NCI-H2081 treated with DMSO at 0.1 percent for 48 hours (cell line): Measurements from ENCODE around the gene C5orf34.
"Not testable (repeated sequence)": the region's sequence is repeated elsewhere in the genome, so short reads cannot be mapped to it uniquely, and the experiment has no call there.

Experiments
- DNase-seq: peaks from one replicate; lab custom pipeline; 2025; lab: John Stamatoyannopoulos, UW

The C5orf34 gene, protein sequence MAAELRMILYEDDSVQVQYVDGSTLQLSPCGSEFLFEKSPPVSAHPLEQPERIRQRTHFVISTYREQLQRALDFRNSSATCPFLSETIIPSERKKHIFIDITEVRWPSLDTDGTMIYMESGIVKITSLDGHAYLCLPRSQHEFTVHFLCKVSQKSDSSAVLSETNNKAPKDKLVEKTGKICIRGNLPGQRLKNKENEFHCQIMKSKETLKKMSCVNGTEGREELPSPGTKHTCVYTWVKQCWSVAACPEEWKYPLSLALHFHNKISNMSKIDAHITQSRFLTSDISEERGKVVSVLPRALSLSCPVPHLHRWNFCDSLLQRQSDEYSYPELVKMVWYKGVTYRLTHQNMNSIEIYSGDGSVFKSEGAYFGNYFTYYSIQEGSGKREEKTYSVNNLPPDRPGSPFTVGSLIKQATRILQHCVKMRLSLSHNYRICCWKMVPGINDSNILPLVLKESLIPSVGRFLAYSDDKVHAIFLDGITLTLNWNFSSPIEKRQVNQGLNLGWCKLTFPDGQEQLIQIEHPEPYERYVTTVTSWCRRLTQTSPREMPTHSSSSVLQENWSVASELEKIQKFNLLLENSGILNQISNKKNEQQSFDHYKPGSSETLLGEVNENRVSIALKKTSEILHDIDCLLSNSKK

DNA sequence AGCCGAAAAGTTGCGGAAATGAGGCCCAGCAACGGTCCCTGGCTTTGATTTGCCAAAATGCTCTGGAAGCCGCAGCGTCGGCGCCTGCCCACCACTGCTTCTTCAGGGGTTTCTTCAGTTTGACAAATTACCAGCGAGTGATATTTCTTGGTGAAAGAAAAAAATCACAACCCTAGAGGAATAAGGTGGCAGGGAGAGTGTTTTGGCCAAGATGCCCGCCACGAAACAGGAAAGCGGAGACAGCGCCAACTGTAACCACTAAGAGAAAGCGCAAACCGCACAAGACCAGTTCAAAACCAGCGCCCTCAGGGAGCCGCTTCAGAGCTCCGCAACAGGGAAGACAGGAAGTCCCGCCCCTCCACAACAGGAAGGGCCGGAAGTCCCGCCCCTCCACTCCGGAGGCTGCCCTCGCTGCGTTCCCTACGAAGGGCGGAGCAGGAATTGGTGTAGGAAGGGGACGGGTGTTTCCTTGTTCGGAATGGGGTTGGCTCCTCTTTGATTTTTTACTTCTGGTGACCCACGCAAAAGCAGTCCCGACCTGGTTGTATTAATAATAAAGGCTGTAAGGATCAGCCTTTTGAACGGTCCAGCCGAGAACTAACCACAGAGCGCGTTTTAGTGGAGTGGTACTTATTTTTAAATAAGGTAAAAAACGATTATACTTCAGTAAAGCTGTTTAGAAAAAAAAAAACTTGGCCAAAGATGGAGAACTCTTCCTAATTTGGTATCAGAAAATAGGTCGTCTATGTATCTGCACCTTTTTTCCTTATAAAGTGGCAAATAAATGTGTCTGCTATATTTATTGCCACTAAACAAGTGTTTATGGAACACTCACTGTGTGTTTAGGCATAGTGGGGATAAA is at the start of gene C5orf34:
TSS of gene C5orf34 (minus strand) at position 333 of the 862 bp plus-strand sequence. CDS start 5,809 bp downstream, outside the sequence.
- peak; percentile 97 for DNase-seq

DNA sequence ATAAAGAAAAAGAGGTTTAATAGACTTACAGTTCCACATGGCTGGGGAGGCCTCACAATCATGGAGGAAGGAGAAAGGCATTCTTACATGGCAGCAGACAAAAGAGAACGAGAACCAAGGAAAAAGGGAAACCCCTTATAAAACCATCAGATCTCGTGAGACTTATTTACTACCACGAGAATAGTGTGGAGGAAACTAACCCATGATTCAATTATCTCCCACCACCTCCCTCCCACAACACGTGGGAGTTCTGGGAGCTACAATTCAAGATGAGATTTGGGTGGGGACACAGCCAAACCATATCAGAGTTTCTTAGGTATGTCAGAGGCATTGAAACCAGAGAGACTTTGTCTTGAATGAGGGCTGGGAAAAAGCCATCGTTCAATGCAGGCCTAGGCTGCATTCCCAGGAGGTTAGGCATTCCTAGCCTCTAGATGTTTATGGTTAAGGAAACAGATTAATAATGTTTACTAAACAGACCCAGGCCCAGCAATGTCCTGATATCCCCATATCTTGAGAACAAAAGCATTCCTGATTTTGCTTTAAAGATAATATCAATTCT is 49.4 kb upstream of the C5orf34 start:
- DNase-seq: no peak

DNA sequence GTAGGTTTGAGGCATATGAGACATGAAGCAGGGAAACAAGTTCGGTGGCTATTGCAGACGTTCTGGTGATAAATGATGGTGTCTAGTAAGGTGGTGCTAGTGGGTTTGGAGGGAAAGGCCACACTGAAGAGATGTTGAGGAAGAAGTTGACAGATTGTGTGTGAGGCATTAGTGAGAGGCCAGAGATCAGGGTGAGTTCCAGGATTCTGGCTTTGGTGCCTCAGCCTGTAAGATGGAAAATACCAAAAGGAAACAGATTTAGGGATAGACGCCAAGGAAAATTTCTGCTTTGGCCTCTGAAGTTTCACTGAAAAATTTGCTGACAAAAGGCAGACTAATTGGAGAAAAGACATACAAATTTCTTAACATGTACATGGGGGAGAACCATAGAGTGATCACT is 48.4 kb upstream of the C5orf34 start:
- DNase-seq: no peak

DNA sequence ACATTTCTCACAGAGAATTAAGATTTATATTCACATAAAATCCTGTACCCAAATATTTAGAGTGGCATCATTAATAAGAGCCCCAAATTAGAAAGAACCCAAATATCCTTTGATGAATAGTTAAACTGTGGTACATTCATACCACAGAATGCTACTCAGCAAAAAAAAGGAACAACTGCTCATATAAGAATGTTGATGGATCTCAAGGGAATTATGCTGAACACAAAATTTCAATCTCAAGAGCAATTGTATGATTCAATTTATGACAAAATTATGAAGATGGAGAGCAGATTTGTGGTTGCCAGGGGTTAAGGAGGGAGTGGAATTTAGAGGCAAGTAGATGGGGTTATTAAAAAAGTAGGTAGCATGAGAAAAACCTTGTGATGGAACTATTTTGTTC is 46.4 kb upstream of the C5orf34 start:
- DNase-seq: no peak

DNA sequence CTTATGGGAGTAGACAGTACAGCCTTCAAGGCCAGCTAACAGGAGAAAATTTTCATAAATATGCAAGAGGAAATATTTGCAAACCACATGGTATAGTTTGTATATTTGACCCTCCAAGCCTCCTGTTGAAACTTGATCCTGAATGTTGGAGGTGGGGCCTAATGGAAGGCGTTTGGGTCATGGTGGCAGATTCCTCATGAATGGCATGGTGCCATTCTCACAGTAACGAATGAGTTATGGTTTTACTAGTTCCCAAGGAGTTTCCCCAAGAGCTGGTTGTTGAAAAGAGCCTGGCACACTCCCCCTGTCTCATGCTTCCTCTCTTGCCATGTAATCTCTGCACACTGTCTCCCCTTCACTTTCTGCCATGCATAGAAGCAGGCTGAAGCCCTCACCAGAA is 45.2 kb upstream of the C5orf34 start:
- DNase-seq: no peak

DNA sequence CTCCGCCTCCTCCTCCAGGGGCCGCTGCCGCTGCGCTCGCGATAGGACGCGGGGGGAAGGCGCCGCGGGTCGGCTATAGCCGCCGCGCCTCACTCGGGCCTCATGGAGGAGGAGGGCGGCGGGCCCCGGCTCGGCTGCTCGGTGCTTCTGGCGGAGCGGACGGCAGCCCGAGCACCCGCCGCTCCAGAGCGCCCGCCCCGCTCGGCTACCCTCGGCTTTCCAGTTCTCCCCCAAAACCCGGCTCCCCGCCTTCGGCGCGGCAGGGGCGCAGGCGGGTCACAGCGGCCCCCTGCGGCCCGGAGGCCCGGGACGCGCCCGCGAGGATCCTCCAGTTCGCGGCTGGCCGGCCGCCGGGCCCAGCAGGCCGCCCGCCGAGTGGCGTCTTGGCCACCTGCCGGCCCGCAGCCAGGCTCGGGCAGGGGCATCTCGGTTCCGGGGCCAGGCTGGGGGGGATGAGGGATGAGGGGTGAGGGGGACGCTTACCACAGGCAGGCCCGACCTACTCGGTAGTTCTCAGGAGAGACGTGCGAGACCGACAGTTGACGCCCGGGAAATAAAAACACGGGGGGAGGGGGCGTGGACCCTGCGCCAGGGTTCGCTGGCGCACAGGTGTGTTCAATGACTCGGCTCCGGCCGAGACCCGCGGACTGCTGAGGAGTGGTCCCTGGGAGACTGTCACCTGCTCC is 42.1 kb upstream of the C5orf34 start, which contains the start of gene PAIP1:
TSS of gene PAIP1 (minus strand) at position 221 of the 686 bp plus-strand sequence. CDS start 231 bp downstream, outside the sequence.
- DNase-seq: no peak

DNA sequence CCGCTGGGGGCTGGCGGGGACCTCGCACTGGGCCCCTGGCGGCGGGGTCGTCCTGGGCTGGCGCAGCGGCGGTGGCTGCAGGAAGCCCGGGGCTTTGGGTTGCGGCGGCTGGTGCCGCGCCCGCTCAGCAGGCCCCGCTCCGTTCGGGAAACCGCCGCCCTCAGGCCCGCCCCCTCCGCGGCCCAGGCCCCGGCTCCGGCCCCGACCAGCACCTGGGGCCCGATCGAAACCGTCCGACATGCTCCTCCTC is 41.6 kb upstream of the C5orf34 start:
- not testable (repeated sequence) for DNase-seq

DNA sequence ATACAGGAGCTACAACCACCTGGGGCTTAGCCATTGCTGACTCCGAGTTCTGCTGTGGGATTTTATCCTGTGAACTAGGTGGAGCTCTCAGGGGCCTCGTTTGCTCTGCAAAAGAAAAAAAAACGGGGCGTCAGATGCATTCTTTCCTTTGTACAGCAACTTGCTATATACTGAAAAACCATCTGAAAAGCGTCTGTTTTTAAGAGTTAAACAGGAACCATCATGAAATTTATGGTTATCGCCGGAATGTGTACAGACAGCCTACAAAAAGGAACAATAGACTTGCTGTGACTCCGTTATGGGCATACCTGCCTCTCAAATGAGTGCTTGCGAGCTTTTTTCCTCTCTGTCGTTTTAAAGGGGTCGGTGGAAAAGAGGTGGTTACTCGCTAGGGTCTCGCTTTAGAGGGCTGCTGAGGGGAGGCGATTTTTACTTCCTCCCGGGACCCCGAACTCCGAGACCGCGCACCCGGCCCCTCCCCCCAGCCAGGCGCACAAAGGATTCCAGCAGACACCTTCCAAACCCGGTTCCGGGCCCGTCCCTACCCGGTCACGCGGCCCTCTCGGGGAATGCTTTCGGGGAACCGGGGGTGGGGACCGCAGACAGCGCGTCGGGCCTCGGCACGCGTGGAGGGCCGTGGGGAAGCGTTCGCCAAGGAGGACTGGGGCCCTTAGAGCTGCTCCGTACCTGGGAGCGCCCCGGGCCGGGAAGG is 41.1 kb upstream of the C5orf34 start:
- no peak for DNase-seq

DNA sequence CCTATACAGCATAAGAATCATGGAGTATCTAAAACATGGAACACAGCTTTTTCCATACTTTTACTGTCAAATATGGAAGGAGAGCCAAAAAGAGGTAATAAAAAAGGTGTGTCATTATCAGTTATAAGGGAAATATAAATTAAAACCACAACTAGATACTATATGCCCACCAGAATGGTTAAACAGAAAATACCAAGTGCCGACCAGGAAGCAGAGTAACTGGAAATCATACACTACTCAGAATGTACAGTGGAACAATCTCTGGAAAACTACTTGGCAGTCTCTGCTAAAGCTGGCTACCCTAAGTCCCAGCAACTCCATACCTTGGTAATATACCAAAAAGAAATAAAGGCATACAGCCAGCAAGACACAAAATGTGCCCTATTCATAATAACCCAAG is 39.5 kb upstream of the C5orf34 start:
- DNase-seq: no peak

DNA sequence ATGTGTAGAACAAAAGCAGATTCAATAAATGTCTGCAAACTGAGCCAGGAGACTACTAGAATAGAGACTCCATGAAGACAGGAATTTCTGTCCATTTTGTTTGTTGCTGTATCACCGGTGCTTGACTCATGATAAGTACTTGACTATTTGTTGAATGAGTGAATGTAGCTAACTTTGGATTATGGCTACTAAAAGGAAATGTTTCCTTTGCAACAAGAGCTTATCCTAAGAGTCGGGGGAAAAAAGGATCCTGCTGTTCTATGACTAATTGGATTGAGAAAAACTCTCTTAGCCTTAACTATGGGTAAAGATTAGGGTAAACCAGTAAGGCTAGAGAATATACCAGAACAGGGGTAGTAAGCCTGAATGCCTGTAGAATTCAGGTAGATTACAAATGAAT is 38.4 kb upstream of the C5orf34 start:
- DNase-seq: no peak

DNA sequence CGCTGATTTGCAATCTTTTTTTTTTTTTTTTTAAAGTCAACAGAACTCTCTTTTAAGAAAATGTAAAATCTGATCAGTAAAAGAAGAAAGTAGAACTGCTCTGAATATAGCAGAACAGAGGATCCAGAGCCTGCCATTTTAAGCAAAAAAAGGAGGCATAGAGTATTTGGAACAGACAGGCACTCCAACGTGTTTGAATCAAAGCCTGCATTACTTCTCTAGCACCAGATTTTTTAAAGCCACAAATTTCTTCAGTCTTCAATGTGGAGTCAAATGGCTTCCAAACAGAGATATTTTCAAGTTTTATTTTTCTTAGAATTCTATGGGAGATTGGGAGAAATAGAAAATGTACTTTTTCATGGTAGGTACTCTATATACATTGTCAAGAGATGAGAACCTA is 36.8 kb upstream of the C5orf34 start:
- DNase-seq: no peak

DNA sequence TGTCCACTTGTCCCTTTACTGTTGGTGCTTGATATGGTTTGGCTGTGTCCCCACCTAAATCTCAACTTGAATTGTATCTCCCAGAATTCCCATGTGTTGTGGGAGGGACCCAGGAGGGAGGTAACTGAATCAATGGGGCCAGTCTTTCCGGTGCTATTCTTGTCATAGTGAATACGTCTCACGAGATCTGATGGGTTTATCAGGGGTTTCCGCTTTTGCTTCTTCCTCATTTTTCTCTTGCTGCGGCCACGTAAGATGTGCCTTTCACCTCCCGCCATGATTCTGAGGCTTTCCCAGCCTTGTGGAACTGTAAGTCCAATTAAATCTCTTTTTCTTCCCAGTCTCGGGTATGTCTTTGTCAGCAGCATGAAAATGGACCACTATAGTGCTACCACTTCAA is 34.3 kb upstream of the C5orf34 start:
- not testable (repeated sequence) for DNase-seq

DNA sequence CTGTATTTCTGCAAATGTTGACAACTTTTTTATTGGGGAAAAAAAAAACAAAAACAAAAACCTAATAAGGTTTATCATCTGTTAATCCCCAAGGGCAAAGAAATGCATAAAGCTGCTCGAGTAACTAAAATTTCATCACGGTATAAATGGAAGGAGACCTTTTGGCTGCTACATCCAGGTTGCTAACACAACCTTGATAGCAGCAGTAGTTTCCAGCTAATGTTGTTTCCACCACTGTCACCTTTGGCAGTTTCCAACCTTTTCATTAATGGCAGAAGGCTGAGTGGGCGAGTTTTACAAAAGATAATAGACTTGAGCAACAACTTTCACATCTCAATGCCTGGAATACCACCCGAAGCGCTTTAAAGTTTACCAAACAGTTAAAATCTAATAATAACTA is 33.4 kb upstream of the C5orf34 start:
- DNase-seq: no peak

DNA sequence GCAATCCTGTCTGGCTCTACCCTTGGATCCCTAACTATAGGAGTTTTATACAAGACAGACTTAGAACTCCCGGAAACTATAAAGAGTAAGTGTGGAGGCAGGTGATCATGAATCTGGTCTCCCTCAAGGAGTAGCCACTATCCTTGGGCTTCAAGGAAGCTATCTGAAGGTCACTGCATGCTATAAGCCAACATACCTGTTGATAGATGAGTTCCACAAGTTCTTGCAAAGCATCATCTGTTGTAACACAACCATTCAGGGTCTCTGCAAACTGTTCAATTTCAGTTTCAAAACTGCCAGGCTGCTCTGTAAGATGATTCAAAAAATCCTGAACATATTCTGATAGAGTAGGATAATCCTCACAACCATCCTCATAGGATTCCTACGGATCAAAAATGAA is 32.6 kb upstream of the C5orf34 start:
- DNase-seq: no peak

DNA sequence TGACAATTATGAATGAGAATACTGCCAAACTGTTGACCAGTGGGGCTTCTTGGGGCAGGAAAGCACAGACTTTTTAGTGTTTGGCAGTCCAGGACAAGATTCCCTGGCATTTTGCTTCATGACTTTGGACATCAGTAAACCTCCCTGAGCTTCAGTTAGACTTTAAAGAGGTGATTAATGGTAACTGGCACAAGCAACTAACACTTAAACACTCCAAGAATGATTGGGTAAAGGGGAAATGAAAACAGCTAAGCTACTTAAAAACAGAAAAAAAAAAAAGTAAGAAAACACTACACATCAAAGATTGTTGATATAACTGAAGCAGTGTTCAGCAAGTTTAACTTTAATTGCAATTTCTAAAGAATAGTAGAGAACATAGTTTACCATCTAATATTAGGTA is 28.5 kb upstream of the C5orf34 start:
- no peak for DNase-seq

DNA sequence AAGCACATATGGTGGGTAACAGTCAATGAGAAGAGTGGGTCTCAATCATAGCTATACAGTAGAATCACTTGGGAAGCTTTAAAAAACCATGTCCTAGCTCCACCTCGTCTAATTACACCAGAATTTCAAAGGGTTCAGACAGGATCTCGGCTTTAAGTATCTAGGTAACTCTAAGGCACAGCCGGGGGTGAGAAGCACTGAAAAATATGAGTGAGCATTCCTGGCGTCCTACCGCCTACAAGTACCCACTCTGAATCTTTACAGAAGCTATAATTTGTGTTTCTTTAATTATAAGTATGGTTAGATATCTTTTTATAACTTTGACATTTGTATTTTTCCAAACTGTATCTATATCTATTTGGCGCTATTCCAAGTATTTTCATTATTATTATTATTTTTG is 25.8 kb upstream of the C5orf34 start:
- DNase-seq: no peak

DNA sequence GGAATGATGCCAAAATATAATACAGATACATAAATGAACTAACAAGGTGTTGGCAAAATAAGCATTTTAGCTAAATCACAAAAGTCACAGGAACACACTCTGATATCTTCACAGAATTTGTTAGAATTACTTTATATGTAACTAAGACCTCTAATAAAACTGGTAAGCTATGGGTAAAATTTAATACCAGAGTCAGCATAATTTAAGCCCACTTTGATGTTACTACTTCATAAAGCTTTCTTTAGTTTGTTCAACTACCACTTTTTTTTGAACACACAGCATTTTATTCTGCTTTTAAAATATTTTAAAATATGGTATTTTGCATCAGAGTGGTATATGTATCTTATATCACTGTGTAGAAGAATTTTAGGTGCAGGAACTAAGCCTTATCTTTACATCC is 22.0 kb upstream of the C5orf34 start:
- DNase-seq: no peak

DNA sequence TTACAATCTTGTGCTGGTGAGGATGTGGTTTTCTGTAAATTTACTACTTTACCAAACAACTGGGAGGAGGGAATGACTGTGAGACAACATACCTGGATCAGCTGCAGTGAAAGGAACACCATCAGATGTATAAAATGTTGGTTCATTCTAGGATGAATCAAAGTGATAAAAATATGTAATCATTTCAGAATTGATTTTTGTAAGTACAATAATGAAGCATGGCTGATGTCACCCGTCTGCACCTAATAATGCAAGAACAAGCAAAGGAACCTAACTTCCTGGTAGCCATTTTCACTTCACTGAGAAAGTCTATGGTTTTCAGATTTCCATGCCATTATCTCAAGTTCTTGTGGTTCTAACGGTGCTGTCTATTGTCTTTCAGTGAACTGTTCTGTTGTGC is 18.7 kb upstream of the C5orf34 start:
- no peak for DNase-seq

DNA sequence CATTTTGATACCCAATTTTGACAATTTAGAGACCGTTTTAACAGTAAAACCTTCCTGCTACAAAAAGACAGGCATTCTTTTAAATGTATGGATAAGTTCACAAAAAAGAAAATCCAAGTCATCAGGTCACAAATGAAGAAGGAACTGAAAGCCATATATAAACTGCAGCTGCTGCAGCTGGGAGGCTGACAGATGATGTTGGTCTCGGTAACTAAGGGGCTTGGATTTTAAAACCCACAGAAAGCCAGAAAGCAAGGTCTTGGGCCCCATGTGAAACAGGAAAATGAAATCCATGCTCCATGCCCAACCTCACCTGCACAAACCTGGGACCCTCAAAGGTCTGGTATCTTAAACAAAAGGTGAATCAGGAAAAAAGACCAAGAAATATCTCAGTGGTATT is 15.7 kb upstream of the C5orf34 start:
- no peak for DNase-seq

DNA sequence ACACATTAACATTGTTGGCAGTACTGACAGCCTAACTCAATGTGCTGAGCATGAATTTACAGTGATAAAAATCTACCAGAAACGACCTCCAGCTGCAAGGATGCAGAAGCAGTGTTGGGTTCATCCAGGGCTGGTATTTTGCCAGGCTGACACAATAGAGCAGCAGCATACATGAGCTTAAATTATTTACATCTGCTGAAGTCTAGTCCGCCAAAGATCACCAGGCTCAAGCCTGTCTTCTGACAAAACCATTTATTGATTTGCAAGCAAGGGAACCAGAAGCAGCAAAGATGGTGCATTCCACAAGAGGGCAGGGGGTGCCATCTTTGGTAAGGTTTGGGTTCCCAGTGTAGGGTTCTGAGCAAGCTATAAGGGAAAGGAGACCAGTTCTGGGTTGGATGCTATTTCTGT is 8.7 kb upstream of the C5orf34 start:
- no peak for DNase-seq

DNA sequence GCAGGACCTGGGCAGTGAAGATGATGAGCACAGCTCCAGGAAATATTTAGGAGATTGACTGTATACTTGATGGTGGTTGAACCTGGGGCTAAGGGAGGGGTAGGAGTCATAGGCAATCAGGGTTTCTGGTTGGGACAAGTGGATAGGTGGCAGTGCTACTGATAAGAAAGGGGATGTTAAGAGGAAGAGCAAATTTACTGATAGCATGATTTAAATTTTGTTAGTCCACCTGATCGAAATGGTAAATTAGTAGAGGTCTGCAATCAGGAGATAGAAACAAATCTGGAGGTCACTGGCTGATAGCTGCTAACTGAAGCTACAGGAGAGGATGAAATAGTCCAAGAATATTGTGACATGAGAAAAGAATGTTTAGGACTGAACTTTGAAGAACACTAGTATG is 5.7 kb upstream of the C5orf34 start:
- DNase-seq: no peak
